ENCODE data around the gene TSPAN18.

The TSPAN18 gene

GRCh38 chr11:44941259-44942021, 214.7 kb downstream of the TSPAN18 start:
- TF ChIP-seq CTCF (IDR thresholded peaks at IDR 0.05), result no peak

- no peak for TF ChIP-seq CTCF (IDR thresholded peaks at IDR 0.05)
These were observed 215.5 kb downstream of the TSPAN18 start for GRCh38 chr11:44942029-44942955.

DNA sequence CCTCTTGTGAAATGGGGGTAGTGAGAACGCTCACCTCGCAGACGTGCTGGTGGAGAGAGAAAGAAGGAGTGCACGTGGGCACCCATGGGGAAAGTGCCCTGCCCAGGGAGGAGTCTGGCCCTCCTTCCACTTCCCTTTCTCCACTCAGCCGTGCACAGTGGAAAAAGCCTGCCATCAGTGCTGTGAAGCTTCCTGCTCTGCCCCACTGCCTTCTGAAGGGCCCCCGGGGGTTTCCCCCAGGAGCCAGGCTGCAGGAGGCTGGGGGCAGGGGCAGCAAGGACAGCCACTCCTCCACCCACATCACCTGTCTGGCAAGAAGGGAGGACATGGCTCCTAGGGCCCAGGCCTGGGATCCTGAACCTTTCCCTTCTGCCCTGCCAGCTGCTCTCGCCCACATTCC, 216.4 kb downstream of the TSPAN18 start:
- TF ChIP-seq CTCF (IDR thresholded peaks at IDR 0.05), result no peak

DNA sequence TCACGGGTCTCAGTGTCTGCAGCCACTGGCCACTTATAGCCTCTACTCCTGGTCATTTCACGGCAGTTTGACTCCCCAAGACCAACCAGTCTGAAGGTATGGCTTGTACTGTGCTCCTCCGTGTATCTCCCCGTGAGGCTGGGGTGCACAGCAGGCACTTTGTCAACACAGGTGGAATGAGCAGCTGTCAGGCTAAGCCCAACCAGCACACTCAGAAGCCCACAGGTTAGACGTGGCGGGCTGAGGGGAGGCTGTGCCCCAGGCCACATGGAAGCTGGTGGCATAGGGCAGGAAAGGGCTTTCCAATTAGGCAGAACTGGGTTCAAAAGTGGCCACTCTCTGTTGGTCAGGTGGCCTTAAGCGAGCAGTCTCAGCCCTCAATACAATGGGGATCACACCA, 216.9 kb downstream of the TSPAN18 start:
- TF ChIP-seq CTCF (IDR thresholded peaks at IDR 0.05), result no peak

- no peak for TF ChIP-seq CTCF (IDR thresholded peaks at IDR 0.05)
These were observed 217.6 kb downstream of the TSPAN18 start for GRCh38 chr11:44944181-44944852.

DNA sequence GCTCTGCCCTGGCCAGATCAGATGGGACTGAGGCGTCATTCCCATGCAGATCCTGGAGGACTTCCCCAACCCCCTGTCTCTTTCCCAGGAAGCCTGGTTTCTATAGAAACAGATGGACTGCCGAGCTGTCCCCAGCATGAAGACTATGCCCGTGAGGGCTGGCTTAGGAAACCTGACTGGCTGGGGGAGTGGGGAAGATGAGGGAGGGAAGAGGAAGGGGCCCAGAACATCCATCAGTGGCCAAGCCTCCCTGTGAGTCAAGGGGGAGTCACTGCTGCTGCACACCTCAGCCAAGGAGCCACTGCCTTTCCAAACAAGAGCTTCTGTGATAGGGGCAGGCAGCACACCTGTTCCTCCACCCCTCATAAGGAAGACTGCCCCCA, 218.1 kb downstream of the TSPAN18 start:
- no peak for TF ChIP-seq CTCF (IDR thresholded peaks at IDR 0.05)

- TF ChIP-seq CTCF (IDR thresholded peaks at IDR 0.05), result no peak
These were observed 218.9 kb downstream of the TSPAN18 start for GRCh38 chr11:44945666-44946065.
